Lung (tissue), 12 donors: ENCODE measurements around the gene CDH4. TPM values are rescaled to one million over a fixed set of nuclear protein-coding genes. Genes with fewer than 3 reads are reported as not detected.

Experiments used
- ATAC-seq: fragments of 200-7000 bp; cut with Tn5 transposase; one replicate; pipeline ENCODE4 v1.9.1; 2020; ENCODE audit warnings: moderate number of reproducible peaks; ENCODE audit not compliant: insufficient read depth, low FRiP score
- DNase-seq, 3 donors: peaks; one replicate each; pipeline ENCODE4 v3.0.0-alpha.2; 2013 to 2017
- H3K27ac ChIP-seq, 2 donors: one replicate each; pipeline ENCODE4 v1.5.1; 2013; ENCODE audit warnings: mild to moderate bottlenecking in 2 of 2, moderate library complexity in 2 of 2, control low read depth in 1 of 2, inconsistent platforms in 1 of 2, low read depth in 1 of 2, low read length in 1 of 2
- H3K27me3 ChIP-seq, 3 donors: one replicate each; pipeline ENCODE4 v1.5.1; 2013; ENCODE audit warnings: low read length in 2 of 3; ENCODE audit not compliant: control insufficient read depth in 3 of 3, insufficient read depth in 3 of 3
- H3K36me3 ChIP-seq, 4 donors: one replicate each; pipeline ENCODE4 v1.5.1; 2013; ENCODE audit warnings: low read length in 4 of 4, mild to moderate bottlenecking in 1 of 4, moderate library complexity in 1 of 4; ENCODE audit not compliant: control insufficient read depth in 4 of 4, insufficient read depth in 4 of 4
- H3K4me1 ChIP-seq, 5 donors: one replicate each; pipeline ENCODE4 v1.5.1; 2013; ENCODE audit warnings: low read length in 5 of 5, mild to moderate bottlenecking in 2 of 5, moderate library complexity in 1 of 5; ENCODE audit not compliant: control insufficient read depth in 5 of 5, insufficient read depth in 5 of 5
- H3K4me3 ChIP-seq: one replicate; pipeline ENCODE4 v1.5.1; 2013; ENCODE audit warnings: mild to moderate bottlenecking, control low read depth, moderate library complexity
- H3K9ac ChIP-seq, 2 donors: one replicate each; pipeline ENCODE4 v1.5.1; 2013; ENCODE audit warnings: low read length in 2 of 2, control low read depth in 1 of 2; ENCODE audit not compliant: insufficient read depth in 1 of 2
- H3K9me3 ChIP-seq, 4 donors: one replicate each; pipeline ENCODE4 v1.5.1; 2013; ENCODE audit warnings: low read length in 3 of 4, mild to moderate bottlenecking in 1 of 4, moderate library complexity in 1 of 4; ENCODE audit not compliant: control insufficient read depth in 4 of 4, insufficient read depth in 3 of 4
- CTCF ChIP-seq: IDR thresholded peaks from 2 replicates; pipeline ENCODE4 v1.5.1; 2012; ENCODE audit warnings: mild to moderate bottlenecking; ENCODE audit errors: control extremely low read depth, extremely low read depth
- WGBS, 2 donors: extraction: QIAGEN DNeasy Blood & Tissue Kit; methylation state at CpG; one replicate each; pipeline ENCODE4 v1.1.7; 2013; 5-methylcytosine and 5-hydroxymethylcytosine counted together
- polyA plus RNA-seq, 2 donors: library from polyadenylated mRNA; stranded (reverse); fragments of 200-250 nt; gene quantifications; one replicate each; pipeline ENCODE4 v1.2.1, GENCODE V29; 2013
- total RNA-seq, 2 donors: library from RNA; depleted of rRNA in 1 of 2; stranded (reverse); fragments of >200 nt in 1 of 2; gene quantifications; one replicate each; pipeline ENCODE4 v1.2.1, GENCODE V29; 2014 to 2021
- donor health status: control.
- donor health status: control.
- donor health status: Bipolar disorder and iron deficiency.
- donor health status: healthy.
- donor health status: DM: yes; HTN: yes; CAD: no.

The CDH4 gene
- total and polyA plus RNA-seq, 4 donors, result 0.10 to 2.1 (median 0.34) TPM

- no peak for TF ChIP-seq CTCF
- ATAC-seq (no peak), DNase-seq (no peak)
- peaks cover 0 to 38% (median 8%) of the 10 kb centered on the region in 4 donors for H3K36me3 ChIP-seq
- no peaks in the 10 kb centered on the region for H3K27me3 ChIP-seq
- no peak overlapping the region for H3K4me3 ChIP-seq
- H3K9ac ChIP-seq, result no peak overlapping the region
- H3K4me1 ChIP-seq, result peaks cover 0 to 3% (median 0%) of the 10 kb centered on the region in 5 donors
- WGBS, 2 donors, result 87 to 97% methylated on average over 6 of the region's 6 CpGs
- H3K27ac ChIP-seq, result no peak overlapping the region
- H3K9me3 ChIP-seq, result peaks cover 0 to 5% (median 0%) of the 10 kb centered on the region in 4 donors
Measured at GRCh38 chr20:61985096-61985495, 733.0 kb downstream of the CDH4 start.

GRCh38 chr20:61986762-61987321, 734.8 kb downstream of the CDH4 start:
- WGBS, 2 donors, result 88 to 89% methylated on average over 16 of the region's 16 CpGs
- H3K36me3 ChIP-seq, result peaks cover 6 to 41% (median 16%) of the 10 kb centered on the region in 4 donors

GRCh38 chr20:61988665-61989064, 736.6 kb downstream of the CDH4 start:
- peaks cover 0 to 14% (median 6%) of the 10 kb centered on the region in 4 donors for H3K9me3 ChIP-seq
- 97 to 98% methylated on average over 18 of the region's 18 CpGs for WGBS, 2 donors
- H3K9ac ChIP-seq, result no peak overlapping the region
- no peak for TF ChIP-seq CTCF
- no peak for DNase-seq
- no peak overlapping the region for H3K27ac ChIP-seq
- H3K4me1 ChIP-seq, result peaks cover 0 to 3% (median 0%) of the 10 kb centered on the region in 5 donors
- peaks cover 16 to 47% (median 33%) of the 10 kb centered on the region in 4 donors for H3K36me3 ChIP-seq
- H3K4me3 ChIP-seq, result no peak overlapping the region
- no peaks in the 10 kb centered on the region for H3K27me3 ChIP-seq
- no peak for ATAC-seq

More at GRCh38 chr20:61986762-61987321, 734.8 kb downstream of the CDH4 start:
- no peak for TF ChIP-seq CTCF
- no peak for ATAC-seq
- no peak overlapping the region for H3K4me3 ChIP-seq
- peaks cover 0 to 9% (median 2%) of the 10 kb centered on the region in 4 donors for H3K9me3 ChIP-seq
- no peak overlapping the region for H3K9ac ChIP-seq
- no peak for DNase-seq
- H3K4me1 ChIP-seq, result peaks cover 0 to 3% (median 0%) of the 10 kb centered on the region in 5 donors
- no peak overlapping the region for H3K27ac ChIP-seq
- no peaks in the 10 kb centered on the region for H3K27me3 ChIP-seq

GRCh38 chr20:61989741-61990140, 737.7 kb downstream of the CDH4 start:
- ATAC-seq, result no peak
- WGBS, 2 donors, result 86 to 92% methylated on average over 14 of the region's 14 CpGs
- H3K4me1 ChIP-seq, result peaks cover 0 to 3% (median 0%) of the 10 kb centered on the region in 5 donors
- H3K4me3 ChIP-seq, result no peak overlapping the region
- no peaks in the 10 kb centered on the region for H3K27me3 ChIP-seq
- no peak for DNase-seq
- H3K9ac ChIP-seq, result no peak overlapping the region
- peaks cover 0 to 14% (median 6%) of the 10 kb centered on the region in 4 donors for H3K9me3 ChIP-seq
- peaks cover 16 to 50% (median 39%) of the 10 kb centered on the region in 4 donors for H3K36me3 ChIP-seq
- TF ChIP-seq CTCF, result no peak
- H3K27ac ChIP-seq, result no peak overlapping the region
